ENCODE measurements around the gene RFX7.

GRCh38 chr15:56045068-56045748 is 198.5 kb downstream of the RFX7 start:
- TF ChIP-seq CTCF (IDR thresholded peaks at IDR 0.05) (no peak), POLR2A (IDR thresholded peaks at IDR 0.05) (no peak)

Measured in transverse colon (tissue), 3 donors.